HG02885 (cell line): ENCODE results near the gene DCBLD1.

Experiments used
- ATAC-seq: cut with Tn5 transposase; IDR thresholded peaks from one replicate; pipeline ENCODE4 v1.9.1; 2021; ENCODE audit warnings: mild to moderate bottlenecking; ENCODE audit not compliant: unreplicated experiment, poor library complexity

The DCBLD1 gene

DNA sequence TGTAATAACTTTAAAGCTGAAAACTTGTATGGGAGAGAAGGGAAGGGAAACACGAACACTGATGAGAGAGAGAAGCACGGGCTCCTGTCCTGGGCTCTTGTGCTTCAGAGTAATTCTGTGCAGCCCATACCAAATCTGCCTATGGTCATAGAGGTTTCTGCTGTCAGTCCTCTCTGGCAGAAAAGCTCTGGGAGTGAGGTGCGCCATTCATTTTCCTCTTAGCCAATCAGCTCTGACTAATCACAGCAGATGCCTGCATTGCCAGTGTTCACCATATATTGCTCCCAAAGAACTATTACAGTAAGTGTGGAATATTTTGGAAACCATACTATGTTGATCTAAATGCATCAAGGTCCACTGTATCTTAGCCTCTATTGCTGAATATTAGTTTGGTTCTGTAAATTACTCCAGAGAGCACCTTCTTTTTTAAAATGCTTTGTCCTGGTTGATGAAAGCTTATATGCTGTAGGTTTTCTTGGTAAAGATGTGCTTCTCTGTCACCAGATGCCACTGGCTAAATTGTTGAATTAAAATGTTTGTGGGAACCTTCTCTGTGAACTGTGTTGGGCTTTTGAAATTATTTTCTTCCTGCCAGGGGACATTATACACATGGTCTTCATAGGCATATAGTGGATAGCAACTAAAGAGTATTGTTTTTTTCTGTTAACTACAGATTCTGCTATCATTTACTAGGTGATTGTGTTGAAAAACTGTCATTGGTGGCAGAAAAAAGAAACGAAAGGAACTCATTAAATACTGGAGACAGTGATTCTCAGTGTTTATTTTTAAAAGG is 38.3 kb downstream of the DCBLD1 start:
- no peak for ATAC-seq

DNA sequence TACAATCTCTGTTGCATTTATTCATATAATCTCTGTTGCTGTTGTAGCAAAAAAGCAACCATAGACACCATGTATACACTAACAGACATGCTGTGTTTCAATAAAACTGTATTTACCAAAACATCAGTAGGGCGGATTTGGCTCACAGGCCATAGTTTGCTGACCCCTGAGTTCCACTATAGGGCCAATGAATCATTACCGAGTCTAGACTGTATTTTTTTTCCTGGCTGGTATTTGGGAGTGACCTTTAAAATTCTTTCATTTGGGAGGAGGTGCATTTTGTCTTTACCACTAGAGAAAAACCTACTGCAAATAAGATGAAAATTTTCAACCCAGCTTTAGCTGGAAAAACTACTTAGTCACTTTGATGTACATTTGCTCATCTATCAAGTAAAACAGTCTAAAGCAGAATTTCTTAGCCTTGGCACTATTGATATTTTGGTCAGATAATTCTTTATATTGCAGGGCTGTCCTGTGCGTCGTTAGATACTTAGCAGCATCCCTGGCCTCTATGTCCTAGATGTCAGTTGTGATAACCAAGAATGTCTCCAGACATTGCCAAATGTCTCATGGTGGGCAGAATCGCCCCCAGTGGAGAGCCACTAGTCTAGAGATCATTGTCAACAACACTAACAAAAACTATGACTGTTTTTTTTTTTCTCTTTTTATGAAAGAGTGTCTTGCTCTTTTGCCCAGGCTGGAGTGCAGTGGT is 39.5 kb downstream of the DCBLD1 start:
- ATAC-seq, result no peak

- no peak for ATAC-seq
Observed at GRCh38 chr6:117525607-117526006, 43.1 kb downstream of the DCBLD1 start.

- ATAC-seq, result no peak
Observed at GRCh38 chr6:117530467-117531242, 48.2 kb downstream of the DCBLD1 start.

DNA sequence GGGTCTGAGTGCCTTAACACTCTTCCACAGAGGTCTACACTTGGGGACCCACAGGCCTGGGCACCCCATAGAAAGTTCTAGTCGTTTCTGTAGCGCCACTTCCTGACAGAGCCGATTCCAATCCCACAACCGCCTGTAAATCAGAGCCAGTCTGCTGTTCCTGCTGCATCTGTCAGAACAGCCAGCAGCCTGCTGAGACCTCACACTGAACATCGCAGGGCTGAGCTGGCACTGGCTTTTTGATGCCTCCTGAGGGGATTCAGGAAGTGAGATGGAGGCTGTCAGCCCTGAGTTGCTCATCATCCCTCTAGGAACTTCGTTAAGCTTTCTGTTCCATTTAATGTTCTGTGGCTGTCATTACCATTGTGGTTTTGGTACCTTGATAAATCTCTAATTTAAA is 48.9 kb downstream of the DCBLD1 start:
- no peak for ATAC-seq

DNA sequence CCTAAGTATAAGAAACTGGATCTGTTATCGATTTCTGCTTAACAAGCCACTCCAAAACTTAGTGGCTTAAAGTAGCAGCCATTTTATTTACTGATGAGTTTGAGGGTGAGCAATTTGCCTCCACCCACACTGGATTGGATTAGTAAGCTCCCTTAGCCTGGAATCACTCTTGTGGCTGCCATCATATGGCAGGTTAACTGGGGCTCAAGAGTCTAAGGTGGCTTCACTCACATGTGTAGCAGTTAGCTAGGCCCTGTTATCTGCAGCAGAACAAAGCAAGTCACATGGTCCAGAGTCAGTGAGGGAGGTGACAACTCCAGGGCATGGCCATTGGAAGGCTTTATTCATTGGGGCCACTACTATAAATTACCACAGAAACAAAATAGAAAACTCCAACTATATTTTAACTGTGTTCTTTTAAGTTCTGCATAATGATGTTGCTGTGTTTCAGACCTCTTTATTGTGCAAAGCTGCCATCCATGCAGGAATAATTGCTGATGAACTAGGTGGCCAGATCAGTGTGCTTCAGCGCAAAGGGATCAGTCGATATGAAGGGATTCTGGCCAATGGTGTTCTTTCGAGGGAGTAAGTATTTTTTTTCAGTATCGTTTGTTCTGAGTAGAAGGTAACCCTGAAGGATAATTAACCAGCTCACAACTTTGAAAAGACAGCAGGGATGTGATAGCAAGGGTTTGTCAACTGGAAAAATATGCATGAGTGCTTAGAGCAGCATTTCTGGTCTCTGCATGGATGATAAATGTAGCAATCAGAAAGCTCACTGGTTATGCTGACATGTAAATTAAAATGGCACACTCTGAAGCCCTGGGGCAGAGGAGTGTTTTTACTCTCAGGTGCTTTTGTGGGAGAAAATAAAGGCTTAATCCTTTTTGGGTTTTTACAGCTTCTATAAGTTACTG is 49.6 kb downstream of the DCBLD1 start:
- no peak for ATAC-seq

DNA sequence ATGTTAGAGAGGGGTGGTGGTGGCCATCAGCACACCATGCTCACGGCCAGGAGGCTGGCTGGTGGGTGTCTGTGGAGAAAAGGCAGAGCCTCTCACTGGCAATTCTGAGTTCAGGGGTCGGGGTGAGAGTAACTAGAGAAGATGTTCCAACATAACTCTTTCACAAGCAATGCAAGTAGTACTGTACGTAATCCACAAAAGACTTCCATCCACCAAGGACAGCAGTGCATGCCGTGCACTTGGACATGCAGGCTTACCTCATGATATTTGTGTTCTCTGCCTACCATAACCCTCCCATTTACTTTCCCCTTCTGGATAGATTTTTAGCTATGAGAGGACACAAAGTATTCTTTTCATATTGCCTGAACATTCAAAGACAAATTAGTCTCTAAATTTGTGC is 51.3 kb downstream of the DCBLD1 start:
- no peak for ATAC-seq

- ATAC-seq, result no peak
Observed at GRCh38 chr6:117534974-117535373, 52.5 kb downstream of the DCBLD1 start.

GRCh38 chr6:117536317-117536716 is 53.8 kb downstream of the DCBLD1 start:
- ATAC-seq, result no peak

DNA sequence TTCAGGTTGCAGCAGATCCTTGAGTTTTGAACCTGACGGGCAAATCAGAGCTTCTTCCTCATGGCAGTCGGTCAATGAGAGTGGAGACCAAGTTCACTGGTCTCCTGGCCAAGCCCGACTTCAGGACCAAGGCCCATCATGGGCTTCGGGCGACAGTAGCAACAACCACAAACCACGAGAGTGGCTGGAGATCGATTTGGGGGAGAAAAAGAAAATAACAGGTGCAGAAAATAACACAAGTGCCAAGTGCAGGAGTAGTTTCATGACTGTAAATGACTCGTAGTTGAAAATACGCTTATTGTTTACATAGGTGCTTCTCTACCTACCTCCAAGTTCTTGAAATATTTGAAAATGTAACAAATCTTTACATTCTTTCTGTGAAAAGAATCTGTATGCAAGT is 56.1 kb downstream of the DCBLD1 start:
- no peak for ATAC-seq

- no peak for ATAC-seq
Observed at GRCh38 chr6:117540670-117541069, 58.2 kb downstream of the DCBLD1 start.

DNA sequence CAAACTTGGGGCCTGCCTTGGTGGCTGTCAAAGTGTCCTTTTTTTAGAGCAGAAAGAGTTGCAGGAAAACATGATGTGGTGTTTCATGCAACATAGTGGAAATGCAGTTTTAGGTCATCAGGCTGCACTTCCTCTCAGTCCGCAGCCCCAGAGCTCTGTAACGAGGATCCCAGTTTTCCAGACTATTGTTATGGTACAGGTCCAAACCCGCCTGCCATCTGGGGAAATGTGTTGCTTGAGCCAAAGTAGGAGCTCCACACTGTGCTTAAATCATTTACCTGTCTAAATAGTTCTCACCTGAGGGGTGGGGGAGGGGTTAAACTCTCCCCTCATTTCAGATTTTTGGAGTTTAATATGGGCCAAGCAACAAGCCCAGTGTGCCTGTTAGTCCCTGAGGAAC is 60.0 kb downstream of the DCBLD1 start:
- ATAC-seq, result no peak

GRCh38 chr6:117544716-117545115 is 62.2 kb downstream of the DCBLD1 start:
- no peak for ATAC-seq

- ATAC-seq, result no peak
Observed at GRCh38 chr6:117545161-117545595, 62.7 kb downstream of the DCBLD1 start.

DNA sequence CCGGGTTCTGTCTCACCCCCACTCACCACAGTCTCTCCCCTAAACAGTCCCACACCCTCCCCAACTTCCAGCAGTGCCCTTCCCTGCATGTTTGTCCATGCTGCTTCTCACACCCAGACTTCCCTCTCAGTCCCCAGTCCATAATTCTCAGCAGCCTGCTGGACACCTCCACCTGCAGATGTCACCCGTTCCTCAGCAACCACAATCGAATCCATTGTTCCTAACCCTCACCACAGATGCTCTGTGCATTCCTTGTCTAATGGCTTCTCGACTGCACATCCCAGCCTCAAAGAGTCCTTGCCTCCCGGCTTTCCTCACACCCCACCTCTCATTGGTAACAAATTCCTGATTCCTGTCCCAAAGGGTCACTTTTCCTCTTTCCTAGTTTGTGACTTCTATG is 64.2 kb downstream of the DCBLD1 start:
- ATAC-seq, result no peak

DNA sequence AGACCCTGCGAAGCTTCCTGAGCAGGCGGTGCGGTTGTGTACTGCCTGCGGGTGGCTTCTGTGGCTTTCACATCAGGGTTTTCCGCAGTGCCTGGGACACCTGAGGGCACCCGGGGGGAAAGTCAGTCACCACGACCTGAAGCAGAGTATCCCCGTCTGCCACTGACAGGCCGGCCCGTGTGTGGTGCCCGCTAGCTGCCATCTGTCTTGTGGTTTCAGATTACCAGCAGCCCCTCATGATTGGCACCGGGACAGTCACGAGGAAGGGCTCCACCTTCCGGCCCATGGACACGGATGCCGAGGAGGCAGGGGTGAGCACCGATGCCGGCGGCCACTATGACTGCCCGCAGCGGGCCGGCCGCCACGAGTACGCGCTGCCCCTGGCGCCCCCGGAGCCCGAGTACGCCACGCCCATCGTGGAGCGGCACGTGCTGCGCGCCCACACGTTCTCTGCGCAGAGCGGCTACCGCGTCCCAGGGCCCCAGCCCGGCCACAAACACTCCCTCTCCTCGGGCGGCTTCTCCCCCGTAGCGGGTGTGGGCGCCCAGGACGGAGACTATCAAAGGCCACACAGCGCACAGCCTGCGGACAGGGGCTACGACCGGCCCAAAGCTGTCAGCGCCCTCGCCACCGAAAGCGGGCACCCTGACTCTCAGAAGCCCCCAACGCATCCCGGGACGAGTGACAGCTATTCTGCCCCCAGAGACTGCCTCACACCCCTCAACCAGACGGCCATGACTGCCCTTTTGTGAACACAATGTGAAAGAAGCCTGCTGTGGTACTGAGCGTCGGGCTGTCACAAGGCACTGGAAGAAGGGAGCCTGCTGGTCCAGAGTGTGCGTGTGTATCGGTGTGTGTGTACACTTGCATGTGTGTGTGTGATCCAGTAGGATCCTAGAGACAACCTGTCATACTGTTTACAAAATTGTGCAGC is 65.5 kb downstream of the DCBLD1 start:
- no peak for ATAC-seq

- no peak for ATAC-seq
Observed at GRCh38 chr6:117548797-117549301, 66.4 kb downstream of the DCBLD1 start.

DNA sequence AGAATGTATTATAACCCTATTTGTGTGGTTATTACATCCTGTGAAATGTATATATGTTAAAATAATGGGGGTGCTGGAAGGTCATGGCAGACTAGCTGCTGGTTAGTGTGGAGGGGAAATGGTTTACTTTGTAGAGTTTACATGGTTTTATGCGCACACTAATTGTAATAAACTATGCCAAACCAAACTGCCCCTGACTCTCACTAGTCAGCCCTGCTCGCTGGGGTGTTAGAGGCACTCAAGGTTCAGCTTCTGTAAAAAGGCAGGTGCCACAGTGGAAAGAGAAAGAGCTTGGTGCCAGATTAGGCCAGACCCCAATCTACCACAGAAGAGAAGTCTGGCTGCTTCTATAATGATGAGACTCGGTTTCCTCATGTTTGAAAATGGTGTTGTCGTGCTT is 67.1 kb downstream of the DCBLD1 start:
- no peak for ATAC-seq

DNA sequence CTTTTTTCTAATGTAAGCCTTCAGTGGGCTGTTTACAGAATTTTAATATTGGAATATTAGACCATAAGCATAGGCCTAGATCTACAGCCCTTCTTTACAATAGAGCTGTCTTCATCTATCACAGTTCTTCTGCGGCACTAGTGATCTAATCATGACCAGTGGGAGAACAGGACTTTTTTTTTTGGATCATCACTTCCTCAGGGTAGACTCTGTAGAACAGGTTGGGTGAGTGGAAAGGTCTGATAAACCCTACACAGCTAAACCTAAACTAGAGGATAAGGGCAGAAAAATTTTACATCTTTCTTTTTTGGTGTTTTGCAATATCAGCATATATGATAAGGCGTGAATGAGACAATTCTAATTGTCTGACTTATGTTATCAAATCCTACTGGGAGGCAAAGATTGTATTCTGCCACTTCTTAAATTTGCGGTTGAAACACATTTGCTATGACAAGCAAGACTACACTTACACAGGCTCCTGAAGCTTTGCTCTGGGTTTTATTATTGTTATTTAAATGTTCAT is 67.7 kb downstream of the DCBLD1 start:
- no peak for ATAC-seq
